GM06990 (cell line): ENCODE results near the gene DCUN1D3.
"Not testable (repeated sequence)": the region's sequence is repeated elsewhere in the genome, so short reads cannot be mapped to it uniquely, and the experiment has no call there.

Experiments
- DNase-seq: peaks from one replicate; pipeline ENCODE4 v3.0.0-alpha.2; 2011; ENCODE audit not compliant: insufficient read length; ENCODE audit errors: extremely low read depth
- H3K27me3 ChIP-seq: replicated peaks from 2 replicates; pipeline ENCODE4 v1.6.0; 2011; ENCODE audit warnings: low read length; ENCODE audit not compliant: control insufficient read depth, insufficient read depth
- H3K36me3 ChIP-seq: 2 replicates; pipeline ENCODE4 v1.5.1; 2011; ENCODE audit warnings: low read length; ENCODE audit not compliant: control insufficient read depth, insufficient read depth
- H3K4me3 ChIP-seq: replicated peaks from 2 replicates; pipeline ENCODE4 v1.5.1; 2011; ENCODE audit warnings: low read depth, mild to moderate bottlenecking, control low read depth, low read length
- TF ChIP-seq, protein P1 (sequence below): IDR thresholded peaks from 2 replicates; pipeline ENCODE4 v1.5.1; 2011; ENCODE audit warnings: low read length, control low read depth, mild to moderate bottlenecking, inconsistent platforms; ENCODE audit not compliant: insufficient read depth, poor library complexity, severe bottlenecking

Gene DCUN1D3

GRCh38 chr16:20865420-20866131 is 34.6 kb downstream of the DCUN1D3 start:
- H3K4me3 ChIP-seq, result no peak overlapping the region
- H3K27me3 ChIP-seq, result no peaks in the 10 kb centered on the region
- H3K36me3 ChIP-seq, result peaks cover 7% of the 10 kb centered on the region
- DNase-seq, result peak; percentile 49
- TF ChIP-seq, protein P1, sequence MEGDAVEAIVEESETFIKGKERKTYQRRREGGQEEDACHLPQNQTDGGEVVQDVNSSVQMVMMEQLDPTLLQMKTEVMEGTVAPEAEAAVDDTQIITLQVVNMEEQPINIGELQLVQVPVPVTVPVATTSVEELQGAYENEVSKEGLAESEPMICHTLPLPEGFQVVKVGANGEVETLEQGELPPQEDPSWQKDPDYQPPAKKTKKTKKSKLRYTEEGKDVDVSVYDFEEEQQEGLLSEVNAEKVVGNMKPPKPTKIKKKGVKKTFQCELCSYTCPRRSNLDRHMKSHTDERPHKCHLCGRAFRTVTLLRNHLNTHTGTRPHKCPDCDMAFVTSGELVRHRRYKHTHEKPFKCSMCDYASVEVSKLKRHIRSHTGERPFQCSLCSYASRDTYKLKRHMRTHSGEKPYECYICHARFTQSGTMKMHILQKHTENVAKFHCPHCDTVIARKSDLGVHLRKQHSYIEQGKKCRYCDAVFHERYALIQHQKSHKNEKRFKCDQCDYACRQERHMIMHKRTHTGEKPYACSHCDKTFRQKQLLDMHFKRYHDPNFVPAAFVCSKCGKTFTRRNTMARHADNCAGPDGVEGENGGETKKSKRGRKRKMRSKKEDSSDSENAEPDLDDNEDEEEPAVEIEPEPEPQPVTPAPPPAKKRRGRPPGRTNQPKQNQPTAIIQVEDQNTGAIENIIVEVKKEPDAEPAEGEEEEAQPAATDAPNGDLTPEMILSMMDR, result no peak

DNA sequence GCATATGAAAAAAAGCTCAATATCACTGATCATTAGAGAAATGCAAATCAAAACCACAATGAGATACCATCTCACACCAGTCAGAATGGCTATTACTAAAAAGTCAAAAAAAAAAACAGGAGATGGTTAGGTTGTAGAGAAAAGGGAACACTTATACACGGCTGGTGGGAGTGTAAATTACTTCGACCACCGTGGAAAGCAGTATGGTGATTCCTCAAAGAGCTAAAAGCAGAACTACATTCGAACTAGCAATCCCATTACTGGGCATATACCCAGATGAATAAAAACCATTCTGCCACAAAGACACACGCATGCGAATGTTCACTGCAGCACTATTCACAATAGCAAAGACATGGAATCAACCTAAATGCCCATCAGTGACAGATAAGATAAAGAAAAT is 35.8 kb downstream of the DCUN1D3 start:
- not testable (repeated sequence) for DNase-seq, H3K36me3 ChIP-seq, H3K27me3 ChIP-seq, H3K4me3 ChIP-seq

DNA sequence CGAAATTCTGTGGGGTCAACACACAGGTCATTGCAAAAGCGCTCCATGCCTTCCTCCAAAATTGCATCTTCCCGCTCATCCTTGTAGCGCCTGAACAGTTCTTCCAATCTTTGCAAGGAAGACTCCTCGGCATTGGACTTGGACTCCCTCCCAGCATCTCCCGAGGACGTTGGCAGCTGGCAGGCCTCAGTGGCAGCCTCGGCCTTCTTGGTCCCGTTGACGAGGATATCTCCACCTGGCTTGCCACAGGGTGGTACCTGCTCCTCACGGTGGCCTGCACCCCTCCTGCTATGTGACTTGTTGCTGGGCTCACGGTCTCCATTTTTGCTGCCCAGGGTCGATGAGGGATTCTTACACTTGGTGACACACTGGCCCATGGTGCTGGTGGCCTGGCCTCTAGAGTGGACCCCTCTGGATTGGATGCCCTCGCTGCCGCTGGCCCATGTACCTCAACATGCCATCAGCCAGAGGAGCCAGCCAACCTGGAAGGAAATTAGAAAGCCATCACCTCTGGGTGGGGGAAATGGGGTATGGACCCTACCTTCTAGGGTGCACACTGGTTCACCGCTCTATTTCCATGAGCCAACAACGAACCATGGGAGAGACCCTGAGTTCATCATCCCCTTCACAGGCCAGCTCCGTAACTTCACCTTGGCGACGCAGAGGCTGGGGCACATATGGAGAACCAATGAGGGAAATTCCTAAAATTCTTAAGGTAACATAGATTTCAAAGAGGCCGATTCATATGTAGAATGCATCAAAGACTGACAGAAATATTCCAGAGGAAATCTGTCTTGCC is 37.8 kb downstream of the DCUN1D3 start:
- Histone ChIP-seq H3K36me3 (peaks cover 9% of the 10 kb centered on the region), H3K27me3 (no peaks in the 10 kb centered on the region), H3K4me3 (no peak overlapping the region)
- TF ChIP-seq, protein P1, result no peak
- no peak for DNase-seq

DNA sequence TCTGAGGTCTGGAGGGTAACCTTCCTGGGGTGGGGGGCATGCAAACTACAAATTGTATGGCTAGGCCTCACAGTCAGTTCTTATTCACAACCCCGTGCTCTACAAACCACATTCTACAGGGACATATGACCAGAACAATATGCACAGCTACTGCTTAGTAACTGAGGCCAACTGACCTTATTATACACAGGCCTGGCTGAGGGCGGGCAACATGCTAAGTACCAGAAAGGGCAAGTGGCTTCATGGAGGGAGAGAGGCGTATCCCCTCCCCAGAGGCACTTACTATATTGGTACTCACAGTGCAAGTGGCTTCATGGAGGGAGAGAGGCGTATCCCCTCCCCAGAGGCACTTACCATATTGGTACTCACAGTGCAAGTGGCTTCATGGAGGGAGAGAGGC is 39.2 kb downstream of the DCUN1D3 start:
- H3K27me3 ChIP-seq, H3K4me3 ChIP-seq, DNase-seq, H3K36me3 ChIP-seq: not testable (repeated sequence)

DNA sequence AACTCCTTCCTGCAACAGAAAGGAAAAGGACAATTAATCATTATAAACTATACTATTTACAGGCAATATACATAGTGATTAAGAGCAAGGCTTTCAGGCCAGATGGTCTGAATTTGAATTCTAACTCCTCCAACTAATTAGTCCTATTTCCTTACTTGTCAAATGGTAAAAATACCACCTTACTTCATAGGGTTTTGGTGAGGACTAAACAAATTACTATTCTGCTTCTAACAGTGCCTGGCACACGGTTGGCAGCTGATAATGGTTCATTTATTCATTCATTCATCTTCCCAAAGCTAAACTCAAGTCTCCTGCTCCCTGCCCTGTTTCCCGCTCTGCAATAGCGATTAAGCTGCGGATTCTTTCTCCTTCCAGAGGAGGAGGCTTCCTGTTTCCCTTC is 39.8 kb downstream of the DCUN1D3 start:
- Histone ChIP-seq H3K4me3 (no peak overlapping the region), H3K36me3 (peaks cover 9% of the 10 kb centered on the region), H3K27me3 (no peaks in the 10 kb centered on the region)
- TF ChIP-seq, protein P1, result no peak
- no peak for DNase-seq

- TF ChIP-seq, protein P1, result no peak
- Histone ChIP-seq H3K36me3 (peaks cover 9% of the 10 kb centered on the region), H3K4me3 (no peak overlapping the region), H3K27me3 (no peaks in the 10 kb centered on the region)
- DNase-seq, result no peak
Measured at GRCh38 chr16:20859699-20860098, 40.5 kb downstream of the DCUN1D3 start.

DNA sequence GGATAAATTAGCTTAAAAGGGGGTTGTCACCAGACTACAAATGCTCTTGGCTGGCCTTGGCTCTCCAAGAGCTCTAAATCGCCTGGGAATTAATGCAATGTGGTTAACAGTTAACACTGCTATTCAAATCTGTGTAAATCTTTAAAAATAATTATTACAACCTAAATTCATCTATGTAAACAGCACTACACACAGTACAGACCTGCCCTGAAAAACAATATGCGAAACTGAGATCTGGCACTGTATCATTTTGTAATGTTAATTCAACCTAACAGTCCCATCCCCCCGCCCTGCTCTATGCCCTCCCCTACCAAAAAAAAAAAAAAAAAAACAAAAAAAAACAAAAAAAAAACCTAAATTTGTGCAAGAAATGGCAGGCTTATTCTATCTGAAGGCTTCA is 40.9 kb downstream of the DCUN1D3 start:
- Histone ChIP-seq H3K36me3 (peaks cover 9% of the 10 kb centered on the region), H3K27me3 (no peaks in the 10 kb centered on the region), H3K4me3 (no peak overlapping the region)
- TF ChIP-seq, protein P1, result no peak
- no peak for DNase-seq
